Stimulated activated CD4-positive, alpha-beta T cell treated with anti-CD3 and anti-CD28 coated beads, Interleukin-4, amount 100 ng/mL, for 48 hours (primary cell): ENCODE data around the gene GSG1L.

Source experiments
- DNase-seq, 2 donors: peaks; one replicate each; pipeline ENCODE4 v3.0.0-alpha.2; 2020; ENCODE audit warnings: low read depth in 2 of 2

GSG1L gene

GRCh38 chr16:28064150-28064549 lies 636 bp upstream of the GSG1L start:
- no peak for DNase-seq

GRCh38 chr16:28062847-28063521 lies 530 bp downstream of the GSG1L start:
- no peak for DNase-seq

- no peak for DNase-seq
Observed at GRCh38 chr16:28062261-28062846, 1.2 kb downstream of the GSG1L start.

- no peak for DNase-seq
Observed at GRCh38 chr16:28061352-28062101, 2.0 kb downstream of the GSG1L start.

GRCh38 chr16:28059841-28060575 lies 3.5 kb downstream of the GSG1L start:
- no peak for DNase-seq

- no peak for DNase-seq
Observed at GRCh38 chr16:28058839-28059589, 4.5 kb downstream of the GSG1L start.

- DNase-seq, result no peak
Observed at GRCh38 chr16:28057949-28058348, 5.6 kb downstream of the GSG1L start.

- DNase-seq, result no peak
Observed at GRCh38 chr16:28053461-28053860, 10.1 kb downstream of the GSG1L start.

- no peak for DNase-seq
Observed at GRCh38 chr16:28052274-28053128, 11.0 kb downstream of the GSG1L start.

- DNase-seq, result no peak
Observed at GRCh38 chr16:28051486-28051885, 12.0 kb downstream of the GSG1L start.

- no peak for DNase-seq
Observed at GRCh38 chr16:28042811-28043210, 20.7 kb downstream of the GSG1L start.

- no peak for DNase-seq
Observed at GRCh38 chr16:28041615-28042014, 21.9 kb downstream of the GSG1L start.

- no peak for DNase-seq
Observed at GRCh38 chr16:28040039-28040438, 23.5 kb downstream of the GSG1L start.

- DNase-seq, result no peak
Observed at GRCh38 chr16:28039493-28039892, 24.0 kb downstream of the GSG1L start.

GRCh38 chr16:28038409-28038808 lies 25.1 kb downstream of the GSG1L start:
- DNase-seq, result no peak

- no peak for DNase-seq
Observed at GRCh38 chr16:28035866-28036393, 27.6 kb downstream of the GSG1L start.

- no peak for DNase-seq
Observed at GRCh38 chr16:28033870-28034269, 29.6 kb downstream of the GSG1L start.

- no peak for DNase-seq
Observed at GRCh38 chr16:28029387-28030002, 34.0 kb downstream of the GSG1L start.

GRCh38 chr16:28027055-28027454 lies 36.5 kb downstream of the GSG1L start:
- DNase-seq, result no peak

- no peak for DNase-seq
Observed at GRCh38 chr16:28025631-28026030, 37.9 kb downstream of the GSG1L start.
